ENCODE results near the gene KLHL5. TPM values are rescaled to one million over a fixed set of nuclear protein-coding genes. Genes with fewer than 3 reads are reported as not detected.

Gene KLHL5, protein sequence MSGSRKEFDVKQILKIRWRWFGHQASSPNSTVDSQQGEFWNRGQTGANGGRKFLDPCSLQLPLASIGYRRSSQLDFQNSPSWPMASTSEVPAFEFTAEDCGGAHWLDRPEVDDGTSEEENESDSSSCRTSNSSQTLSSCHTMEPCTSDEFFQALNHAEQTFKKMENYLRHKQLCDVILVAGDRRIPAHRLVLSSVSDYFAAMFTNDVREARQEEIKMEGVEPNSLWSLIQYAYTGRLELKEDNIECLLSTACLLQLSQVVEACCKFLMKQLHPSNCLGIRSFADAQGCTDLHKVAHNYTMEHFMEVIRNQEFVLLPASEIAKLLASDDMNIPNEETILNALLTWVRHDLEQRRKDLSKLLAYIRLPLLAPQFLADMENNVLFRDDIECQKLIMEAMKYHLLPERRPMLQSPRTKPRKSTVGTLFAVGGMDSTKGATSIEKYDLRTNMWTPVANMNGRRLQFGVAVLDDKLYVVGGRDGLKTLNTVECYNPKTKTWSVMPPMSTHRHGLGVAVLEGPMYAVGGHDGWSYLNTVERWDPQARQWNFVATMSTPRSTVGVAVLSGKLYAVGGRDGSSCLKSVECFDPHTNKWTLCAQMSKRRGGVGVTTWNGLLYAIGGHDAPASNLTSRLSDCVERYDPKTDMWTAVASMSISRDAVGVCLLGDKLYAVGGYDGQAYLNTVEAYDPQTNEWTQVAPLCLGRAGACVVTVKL
- polyA plus RNA-seq (2013, experiment 1 of 2) = 74.2 TPM
- polyA plus RNA-seq (2013, experiment 2 of 2) = 75.9 TPM

DNA sequence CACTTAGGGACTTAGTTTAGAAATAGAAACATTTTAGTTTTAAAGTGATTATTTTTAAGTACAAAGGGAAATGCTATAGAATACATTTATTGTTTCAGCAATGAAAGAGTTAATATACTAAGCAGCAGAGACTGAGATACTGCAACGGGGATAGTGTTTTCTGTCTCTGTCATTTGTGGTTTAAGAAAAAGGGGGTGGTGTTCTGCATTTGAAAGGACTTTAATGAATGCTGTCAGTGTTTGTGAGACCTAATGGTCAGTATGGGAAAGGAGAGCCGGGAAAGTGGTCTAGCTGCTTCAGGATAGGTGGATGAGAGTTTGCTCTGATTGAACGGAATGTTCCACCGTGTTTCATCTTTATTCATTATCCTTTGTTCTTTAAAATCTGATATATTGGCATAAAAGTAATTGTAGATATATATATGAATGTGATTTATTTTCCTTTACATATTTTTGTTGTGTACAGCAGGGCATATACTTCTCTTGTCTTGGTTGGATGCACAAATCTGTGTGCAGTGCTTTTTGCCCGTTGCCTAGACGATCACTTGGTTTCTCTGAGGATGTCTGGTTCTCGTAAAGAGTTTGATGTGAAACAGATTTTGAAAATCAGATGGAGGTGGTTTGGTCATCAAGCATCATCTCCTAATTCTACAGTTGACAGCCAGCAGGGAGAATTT lies at the start of gene KLHL5:
TSS of gene KLHL5 (plus strand) at position 139 of the 676 bp plus-strand sequence. CDS start at position 560, 421 bp downstream.
- 32% methylated on average over 5 of the region's 7 CpGs for WGBS
- H2BK120ac ChIP-seq (ENCODE audit: low read depth, low read length) = no peak within 1 kb of the TSS
- H3K36me3 ChIP-seq (ENCODE audit: control insufficient read depth in 1 of 2, insufficient read depth in 2 of 2, low read depth in 1 of 2, low read length in 2 of 2) = no peaks in the 10 kb centered on the region
- no peaks in the 10 kb centered on the region for H3K27me3 ChIP-seq (ENCODE audit: control insufficient read depth in 1 of 2, insufficient read depth in 1 of 2, low read length in 2 of 2)
- H4K8ac ChIP-seq (ENCODE audit: low read length) = no peak within 1 kb of the TSS
- DNase-seq = peak; percentile 63
- H3K9ac ChIP-seq (ENCODE audit: low read length) = peak within 1 kb of the TSS; percentile 27
- no peak within 1 kb of the TSS for H2AK5ac ChIP-seq (ENCODE audit: low read length, severe bottlenecking)
- no peaks in the 10 kb centered on the region for H3K9me3 ChIP-seq (ENCODE audit: control insufficient read depth, low read length)
- no peak within 1 kb of the TSS for H3K4me3 ChIP-seq (ENCODE audit: insufficient read depth in 1 of 2, low read depth in 1 of 2, low read length in 2 of 2)
- no peak within 1 kb of the TSS for H4K91ac ChIP-seq (ENCODE audit: low read length)
- H2AFZ ChIP-seq (ENCODE audit: low read depth, low read length) = no peak within 1 kb of the TSS
- H3K4ac ChIP-seq (ENCODE audit: low read depth in 1 of 2, low read length in 2 of 2) = no peak within 1 kb of the TSS
- no peak within 1 kb of the TSS for H3K23ac ChIP-seq (ENCODE audit: low read length in 2 of 2)
- no peak within 1 kb of the TSS for H2BK15ac ChIP-seq (ENCODE audit: low read depth, poor library complexity, severe bottlenecking)
- H3K14ac ChIP-seq (ENCODE audit: low read length in 2 of 2) = peak within 1 kb of the TSS in 1 of 2 experiments; percentile 74
- H3K27ac ChIP-seq (ENCODE audit: low read length, poor library complexity, severe bottlenecking) = no peak within 1 kb of the TSS
- H3K79me1 ChIP-seq (replicated peaks; ENCODE audit: low read length, poor library complexity, severe bottlenecking) = peaks cover 12% of the 10 kb centered on the region
- H3K4me1 ChIP-seq (ENCODE audit: control insufficient read depth, insufficient read depth, low read depth, low read length) = no peaks in the 10 kb centered on the region
- no peak within 1 kb of the TSS for H2BK5ac ChIP-seq (ENCODE audit: low read depth, low read length, poor library complexity, severe bottlenecking)
- no peak within 1 kb of the TSS for H3K18ac ChIP-seq (ENCODE audit: low read depth in 1 of 2, low read length in 2 of 2)
- H3K4me2 ChIP-seq (ENCODE audit: low read length, poor library complexity, severe bottlenecking) = no peak within 1 kb of the TSS
- no peak within 1 kb of the TSS for H2BK12ac ChIP-seq (ENCODE audit: low read length in 2 of 2)

DNA sequence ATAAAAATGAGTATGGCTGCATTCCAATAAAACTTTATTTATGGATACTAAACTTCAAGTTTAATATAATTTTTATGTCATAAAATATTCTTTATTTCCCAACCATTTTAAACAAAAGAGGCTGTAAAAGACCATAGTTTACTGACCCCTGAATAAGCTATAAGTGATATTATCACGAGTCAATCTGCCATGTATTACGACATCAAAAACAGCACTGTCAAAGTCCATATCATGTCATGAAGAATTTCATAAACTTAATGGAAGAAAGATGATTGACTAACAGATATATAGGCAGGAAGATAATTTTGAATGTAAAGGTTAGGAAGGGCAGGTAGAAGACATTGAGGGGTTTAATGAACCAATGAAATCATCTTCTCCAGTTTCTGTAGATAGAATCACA lies 48.0 kb upstream of the KLHL5 start:
- Histone ChIP-seq H3K4ac (ENCODE audit: low read depth in 1 of 2, low read length in 2 of 2) (no peak overlapping the region), H2AFZ (ENCODE audit: low read depth, low read length) (no peak overlapping the region), H3K14ac (ENCODE audit: low read length in 2 of 2) (no peak overlapping the region), H2BK120ac (ENCODE audit: low read depth, low read length) (no peak overlapping the region), H2BK5ac (ENCODE audit: low read depth, low read length, poor library complexity, severe bottlenecking) (no peak overlapping the region), H4K91ac (ENCODE audit: low read length) (no peak overlapping the region), H3K79me1 (replicated peaks; ENCODE audit: low read length, poor library complexity, severe bottlenecking) (no peaks in the 10 kb centered on the region), H3K4me3 (ENCODE audit: insufficient read depth in 1 of 2, low read depth in 1 of 2, low read length in 2 of 2) (no peak overlapping the region), H2AK5ac (ENCODE audit: low read length, severe bottlenecking) (no peak overlapping the region), H3K9ac (ENCODE audit: low read length) (no peak overlapping the region), H3K27me3 (ENCODE audit: control insufficient read depth in 1 of 2, insufficient read depth in 1 of 2, low read length in 2 of 2) (no peaks in the 10 kb centered on the region), H2BK15ac (ENCODE audit: low read depth, poor library complexity, severe bottlenecking) (no peak overlapping the region), H2BK12ac (ENCODE audit: low read length in 2 of 2) (no peak overlapping the region), H3K4me2 (ENCODE audit: low read length, poor library complexity, severe bottlenecking) (no peak overlapping the region), H3K9me3 (ENCODE audit: control insufficient read depth, low read length) (peaks cover 4% of the 10 kb centered on the region), H3K27ac (ENCODE audit: low read length, poor library complexity, severe bottlenecking) (no peak overlapping the region), H3K23ac (ENCODE audit: low read length in 2 of 2) (no peak overlapping the region), H3K18ac (ENCODE audit: low read depth in 1 of 2, low read length in 2 of 2) (no peak overlapping the region), H4K8ac (ENCODE audit: low read length) (no peak overlapping the region), H3K4me1 (ENCODE audit: control insufficient read depth, insufficient read depth, low read depth, low read length) (no peaks in the 10 kb centered on the region), H3K36me3 (ENCODE audit: control insufficient read depth in 1 of 2, insufficient read depth in 2 of 2, low read depth in 1 of 2, low read length in 2 of 2) (no peaks in the 10 kb centered on the region)
- WGBS = no CpG with 5 or more reads among the region's 2 CpGs
- no peak for DNase-seq

DNA sequence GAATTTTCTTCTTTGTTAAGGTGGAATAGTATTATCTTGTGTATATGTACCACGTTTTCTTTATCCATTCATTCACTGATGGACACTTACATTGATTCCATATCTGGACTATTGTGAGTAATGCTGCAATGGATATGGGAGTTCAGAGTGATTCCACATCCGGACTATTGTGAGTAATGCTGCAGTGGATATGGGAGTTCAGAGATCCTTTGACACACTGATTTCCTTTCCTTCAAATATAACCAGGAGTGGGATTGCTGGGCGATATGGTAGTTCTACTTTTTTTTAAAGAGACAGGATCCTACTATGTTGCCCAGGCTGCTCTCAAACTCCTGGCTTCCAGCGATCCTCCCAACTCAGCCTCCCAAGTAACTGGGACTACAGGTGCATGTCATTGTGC lies 41.9 kb upstream of the KLHL5 start:
- DNase-seq = no peak
- 67% methylated on average over 3 of the region's 4 CpGs for WGBS
- no peaks in the 10 kb centered on the region for H3K27me3 ChIP-seq (ENCODE audit: control insufficient read depth in 1 of 2, insufficient read depth in 1 of 2, low read length in 2 of 2)

DNA sequence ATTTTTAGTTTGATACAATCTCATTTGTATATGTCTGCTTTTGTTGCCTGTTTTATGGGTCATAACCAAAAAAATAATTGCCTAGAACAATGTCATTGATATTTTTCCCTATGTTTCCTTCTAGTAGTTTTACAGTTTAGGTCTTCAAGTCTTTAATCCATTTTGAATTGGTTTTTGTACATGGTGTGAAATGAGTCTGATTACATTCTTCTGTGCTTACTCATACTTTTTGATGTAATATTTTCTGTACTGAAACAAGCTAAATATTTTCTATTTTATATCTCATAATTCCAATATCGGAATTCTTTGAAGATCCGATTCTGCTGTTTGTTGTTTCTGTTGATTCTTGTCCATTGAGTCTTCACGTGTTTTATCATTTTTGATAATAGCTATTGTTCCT lies 40.4 kb upstream of the KLHL5 start:
- Histone ChIP-seq H3K18ac (ENCODE audit: low read depth in 1 of 2, low read length in 2 of 2) (no peak overlapping the region), H3K27me3 (ENCODE audit: control insufficient read depth in 1 of 2, insufficient read depth in 1 of 2, low read length in 2 of 2) (no peaks in the 10 kb centered on the region), H3K4me1 (ENCODE audit: control insufficient read depth, insufficient read depth, low read depth, low read length) (no peaks in the 10 kb centered on the region), H3K27ac (ENCODE audit: low read length, poor library complexity, severe bottlenecking) (no peak overlapping the region), H4K91ac (ENCODE audit: low read length) (no peak overlapping the region), H3K9ac (ENCODE audit: low read length) (no peak overlapping the region), H3K36me3 (ENCODE audit: control insufficient read depth in 1 of 2, insufficient read depth in 2 of 2, low read depth in 1 of 2, low read length in 2 of 2) (no peaks in the 10 kb centered on the region), H3K4me3 (ENCODE audit: insufficient read depth in 1 of 2, low read depth in 1 of 2, low read length in 2 of 2) (no peak overlapping the region), H3K4me2 (ENCODE audit: low read length, poor library complexity, severe bottlenecking) (no peak overlapping the region), H3K23ac (ENCODE audit: low read length in 2 of 2) (no peak overlapping the region), H2AFZ (ENCODE audit: low read depth, low read length) (no peak overlapping the region), H3K9me3 (ENCODE audit: control insufficient read depth, low read length) (no peaks in the 10 kb centered on the region), H4K8ac (ENCODE audit: low read length) (no peak overlapping the region), H3K79me1 (replicated peaks; ENCODE audit: low read length, poor library complexity, severe bottlenecking) (peaks cover 4% of the 10 kb centered on the region), H2BK12ac (ENCODE audit: low read length in 2 of 2) (no peak overlapping the region), H3K4ac (ENCODE audit: low read depth in 1 of 2, low read length in 2 of 2) (no peak overlapping the region), H2BK5ac (ENCODE audit: low read depth, low read length, poor library complexity, severe bottlenecking) (no peak overlapping the region), H2BK120ac (ENCODE audit: low read depth, low read length) (no peak overlapping the region), H2AK5ac (ENCODE audit: low read length, severe bottlenecking) (no peak overlapping the region), H3K14ac (ENCODE audit: low read length in 2 of 2) (no peak overlapping the region), H2BK15ac (ENCODE audit: low read depth, poor library complexity, severe bottlenecking) (no peak overlapping the region)
- 100% methylated on average over 3 of the region's 3 CpGs for WGBS
- no peak for DNase-seq

More for the DNA sequence above, 41.9 kb upstream of the KLHL5 start:
- Histone ChIP-seq H2BK5ac (ENCODE audit: low read depth, low read length, poor library complexity, severe bottlenecking) (no peak overlapping the region), H3K9ac (ENCODE audit: low read length) (no peak overlapping the region), H3K36me3 (ENCODE audit: control insufficient read depth in 1 of 2, insufficient read depth in 2 of 2, low read depth in 1 of 2, low read length in 2 of 2) (no peaks in the 10 kb centered on the region), H3K4ac (ENCODE audit: low read depth in 1 of 2, low read length in 2 of 2) (no peak overlapping the region), H2BK15ac (ENCODE audit: low read depth, poor library complexity, severe bottlenecking) (no peak overlapping the region), H2AK5ac (ENCODE audit: low read length, severe bottlenecking) (no peak overlapping the region), H2BK12ac (ENCODE audit: low read length in 2 of 2) (no peak overlapping the region), H3K79me1 (replicated peaks; ENCODE audit: low read length, poor library complexity, severe bottlenecking) (peaks cover 4% of the 10 kb centered on the region), H2AFZ (ENCODE audit: low read depth, low read length) (no peak overlapping the region), H3K14ac (ENCODE audit: low read length in 2 of 2) (no peak overlapping the region), H3K9me3 (ENCODE audit: control insufficient read depth, low read length) (peaks cover 3% of the 10 kb centered on the region), H4K8ac (ENCODE audit: low read length) (no peak overlapping the region), H3K27ac (ENCODE audit: low read length, poor library complexity, severe bottlenecking) (no peak overlapping the region), H3K18ac (ENCODE audit: low read depth in 1 of 2, low read length in 2 of 2) (no peak overlapping the region), H3K4me2 (ENCODE audit: low read length, poor library complexity, severe bottlenecking) (no peak overlapping the region), H4K91ac (ENCODE audit: low read length) (no peak overlapping the region), H3K4me1 (ENCODE audit: control insufficient read depth, insufficient read depth, low read depth, low read length) (no peaks in the 10 kb centered on the region), H3K23ac (ENCODE audit: low read length in 2 of 2) (no peak overlapping the region), H2BK120ac (ENCODE audit: low read depth, low read length) (no peak overlapping the region), H3K4me3 (ENCODE audit: insufficient read depth in 1 of 2, low read depth in 1 of 2, low read length in 2 of 2) (no peak overlapping the region)
